Fibroblast of the conjunctiva (primary cell): ENCODE results near the gene MSRB2.
"Not testable (repeated sequence)": the region's sequence is repeated elsewhere in the genome, so short reads cannot be mapped to it uniquely, and the experiment has no call there.

Experiments used
- DNase-seq: peaks from one replicate; pipeline ENCODE4 v3.0.0-alpha.2; 2010; ENCODE audit warnings: low read depth

The MSRB2 gene

GRCh38 chr10:23070092-23070912 lies 25.1 kb upstream of the MSRB2 start:
- DNase-seq = not testable (repeated sequence)

- DNase-seq = no peak
These were observed 24.5 kb upstream of the MSRB2 start for GRCh38 chr10:23070913-23071218.

- DNase-seq = not testable (repeated sequence)
These were observed 22.8 kb upstream of the MSRB2 start for GRCh38 chr10:23072593-23072992.

GRCh38 chr10:23073527-23073926 lies 21.9 kb upstream of the MSRB2 start:
- no peak for DNase-seq

GRCh38 chr10:23075672-23076071 lies 19.7 kb upstream of the MSRB2 start:
- DNase-seq = no peak

GRCh38 chr10:23078114-23078513 lies 17.3 kb upstream of the MSRB2 start:
- DNase-seq = no peak

- DNase-seq = no peak
These were observed 15.7 kb upstream of the MSRB2 start for GRCh38 chr10:23079700-23080099.

GRCh38 chr10:23080262-23080661 lies 15.1 kb upstream of the MSRB2 start:
- no peak for DNase-seq

- peak; percentile 23 for DNase-seq
These were observed 14.1 kb upstream of the MSRB2 start for GRCh38 chr10:23081221-23081750.

GRCh38 chr10:23081891-23082290 lies 13.5 kb upstream of the MSRB2 start:
- no peak for DNase-seq

- no peak for DNase-seq
These were observed 6.8 kb upstream of the MSRB2 start for GRCh38 chr10:23088609-23089008.

GRCh38 chr10:23094786-23095403 lies 484 bp upstream of the MSRB2 start:
- DNase-seq = no peak

- DNase-seq = no peak
These were observed 805 bp downstream of the MSRB2 start for GRCh38 chr10:23095966-23096801.

GRCh38 chr10:23096802-23097549 lies 1.6 kb downstream of the MSRB2 start:
- peak; percentile 38 for DNase-seq

- no peak for DNase-seq
These were observed 3.7 kb downstream of the MSRB2 start for GRCh38 chr10:23099079-23099478.

GRCh38 chr10:23099816-23100215 lies 4.4 kb downstream of the MSRB2 start:
- DNase-seq = no peak

- DNase-seq = no peak
These were observed 5.1 kb downstream of the MSRB2 start for GRCh38 chr10:23100331-23101030.

GRCh38 chr10:23106331-23107072 lies 11.1 kb downstream of the MSRB2 start:
- no peak for DNase-seq

- no peak for DNase-seq
These were observed 15.5 kb downstream of the MSRB2 start for GRCh38 chr10:23110722-23111516.
